KMS-11 (cell line): ENCODE data around the gene MDFIC.

Experiments
- H2AFZ ChIP-seq: fragments of 200-600 bp; sonication (generic); 2 replicates; pipeline ENCODE4 v1.6.1; 2016; ENCODE audit warnings: antibody characterized with exemption, mixed run types, low read depth
- H3K27ac ChIP-seq: fragments of 200-600 bp; sonication (generic); 2 replicates; pipeline ENCODE4 v1.6.1; 2016; ENCODE audit warnings: mild to moderate bottlenecking, mixed run types
- H3K27me3 ChIP-seq: fragments of 200-600 bp; sonication (generic); 2 replicates; pipeline ENCODE4 v1.6.1; 2017; ENCODE audit warnings: mild to moderate bottlenecking, low read depth, mixed run types, moderate library complexity; ENCODE audit not compliant: insufficient read depth
- H3K36me3 ChIP-seq: fragments of 200-600 bp; sonication (generic); 2 replicates; pipeline ENCODE4 v1.6.1; 2017; ENCODE audit warnings: mild to moderate bottlenecking, mixed run types; ENCODE audit not compliant: insufficient read depth
- H3K4me1 ChIP-seq: fragments of 200-600 bp; sonication (generic); 2 replicates; pipeline ENCODE4 v1.6.1; 2016; ENCODE audit warnings: mild to moderate bottlenecking, low read depth, mixed run types; ENCODE audit not compliant: poor library complexity, severe bottlenecking
- H3K4me2 ChIP-seq: fragments of 200-600 bp; sonication (generic); 2 replicates; pipeline ENCODE4 v1.7.0; 2016; ENCODE audit warnings: mild to moderate bottlenecking, mixed run types
- H3K4me3 ChIP-seq: fragments of 200-600 bp; sonication (generic); IDR thresholded peaks from 2 replicates; pipeline ENCODE4 v1.6.1; 2017; ENCODE audit warnings: low read depth, low read length, mixed read lengths; ENCODE audit not compliant: insufficient read depth
- H3K79me2 ChIP-seq: fragments of 200-600 bp; sonication (generic); 2 replicates; pipeline ENCODE4 v1.6.1; 2016; ENCODE audit warnings: low read depth, mixed run types; ENCODE audit not compliant: insufficient read depth
- H3K9ac ChIP-seq: fragments of 200-600 bp; sonication (generic); 2 replicates; pipeline ENCODE4 v1.6.1; 2016; ENCODE audit warnings: mild to moderate bottlenecking, mixed run types
- H4K20me1 ChIP-seq: fragments of 200-600 bp; sonication (generic); 2 replicates; pipeline ENCODE4 v1.6.1; 2016; ENCODE audit warnings: mild to moderate bottlenecking, mixed run types; ENCODE audit not compliant: insufficient read depth
- CTCF ChIP-seq: fragments of 200-600 bp; sonication (generic); conservative IDR thresholded peaks from 2 replicates; pipeline ENCODE4 v1.6.1; 2017; ENCODE audit warnings: low read depth, mild to moderate bottlenecking, antibody characterized with exemption, low read length, moderate library complexity, mixed read lengths

MDFIC gene

GRCh38 chr7:115009736-115010440 is 88.0 kb downstream of the MDFIC start:
- H4K20me1 ChIP-seq, result no peaks in the 10 kb centered on the region

GRCh38 chr7:115010441-115010820 is 88.5 kb downstream of the MDFIC start:
- no peaks in the 10 kb centered on the region for H4K20me1 ChIP-seq
- TF ChIP-seq CTCF, result no peak
- H3K36me3 ChIP-seq, result no peaks in the 10 kb centered on the region
- no peak overlapping the region for H3K27ac ChIP-seq
- no peaks in the 10 kb centered on the region for H3K4me1 ChIP-seq
- no peak overlapping the region for H3K4me3 ChIP-seq
- no peaks in the 10 kb centered on the region for H3K27me3 ChIP-seq
- H3K79me2 ChIP-seq, result no peaks in the 10 kb centered on the region
- H2AFZ ChIP-seq, result no peak overlapping the region
- H3K4me2 ChIP-seq, result no peak overlapping the region
- no peak overlapping the region for H3K9ac ChIP-seq

More at GRCh38 chr7:115009736-115010440, 88.0 kb downstream of the MDFIC start:
- H2AFZ ChIP-seq, result no peak overlapping the region
- no peaks in the 10 kb centered on the region for H3K36me3 ChIP-seq
- H3K27me3 ChIP-seq, result no peaks in the 10 kb centered on the region
- H3K4me1 ChIP-seq, result no peaks in the 10 kb centered on the region
- H3K9ac ChIP-seq, result no peak overlapping the region
- no peaks in the 10 kb centered on the region for H3K79me2 ChIP-seq
- TF ChIP-seq CTCF, result no peak
- H3K4me2 ChIP-seq, result no peak overlapping the region
- no peak overlapping the region for H3K27ac ChIP-seq
- H3K4me3 ChIP-seq, result no peak overlapping the region

GRCh38 chr7:115013886-115014285 is 92.0 kb downstream of the MDFIC start:
- H4K20me1 ChIP-seq, result no peaks in the 10 kb centered on the region
- no peak overlapping the region for H2AFZ ChIP-seq
- no peak overlapping the region for H3K9ac ChIP-seq
- H3K36me3 ChIP-seq, result no peaks in the 10 kb centered on the region
- H3K79me2 ChIP-seq, result no peaks in the 10 kb centered on the region
- H3K4me3 ChIP-seq, result no peak overlapping the region
- no peaks in the 10 kb centered on the region for H3K4me1 ChIP-seq
- TF ChIP-seq CTCF, result no peak
- no peak overlapping the region for H3K27ac ChIP-seq
- H3K4me2 ChIP-seq, result no peak overlapping the region
- H3K27me3 ChIP-seq, result no peaks in the 10 kb centered on the region

GRCh38 chr7:115014794-115015193 is 92.9 kb downstream of the MDFIC start:
- Histone ChIP-seq H3K4me1 (no peaks in the 10 kb centered on the region), H3K4me2 (no peak overlapping the region), H4K20me1 (no peaks in the 10 kb centered on the region), H3K4me3 (no peak overlapping the region), H2AFZ (no peak overlapping the region), H3K27me3 (no peaks in the 10 kb centered on the region), H3K36me3 (no peaks in the 10 kb centered on the region), H3K79me2 (no peaks in the 10 kb centered on the region), H3K9ac (no peak overlapping the region), H3K27ac (no peak overlapping the region)
- TF ChIP-seq CTCF, result no peak
